HPDE6-E6E7 (cell line): ENCODE measurements around the gene CLCN7.
A peak's percentile ranks its signal among the peaks of the same experiment; 100 is the strongest.

Experiments used
- DNase-seq: peaks from one replicate; pipeline ENCODE4 v3.0.0; 2011; ENCODE audit warnings: missing footprints; ENCODE audit errors: extremely low spot score

CLCN7 gene

GRCh38 chr16:1431497-1432270 lies 43.1 kb downstream of the CLCN7 start:
- DNase-seq: no peak

DNA sequence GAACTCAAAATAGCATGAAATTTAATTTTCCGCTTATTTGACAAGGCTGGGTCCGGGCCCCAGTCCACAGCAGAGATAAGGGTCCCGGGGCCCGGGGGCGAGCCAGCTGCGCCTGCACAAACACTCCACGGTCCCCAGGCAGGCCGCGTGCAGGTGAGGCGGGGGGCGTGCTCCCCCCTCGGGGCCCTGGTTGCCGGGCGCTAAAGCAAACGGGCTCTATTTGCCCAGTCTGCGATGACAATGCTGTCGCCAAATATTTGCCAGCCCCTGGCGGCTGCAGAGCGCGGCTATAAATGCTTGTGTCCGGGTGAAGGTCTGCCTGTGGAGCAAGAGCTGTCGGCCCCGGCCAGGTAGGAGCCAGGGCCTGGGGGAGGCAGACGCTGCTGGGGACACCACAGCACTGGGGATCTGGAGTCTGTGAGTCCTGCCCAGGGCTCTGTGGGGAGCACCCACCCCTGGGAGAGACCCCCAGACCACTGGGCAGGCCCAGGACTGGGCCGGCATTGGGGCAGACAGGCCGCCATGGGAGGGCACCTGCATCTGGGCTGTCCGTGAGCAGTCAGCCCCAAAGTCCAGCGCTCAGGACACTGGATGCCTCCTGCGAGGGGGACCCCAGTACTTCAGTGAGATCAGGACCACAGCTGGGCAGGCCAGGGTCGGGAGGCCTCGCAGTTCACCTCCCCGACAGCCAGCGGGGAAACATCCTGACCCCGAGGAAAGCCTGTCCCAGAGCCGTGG lies 43.9 kb downstream of the CLCN7 start, which contains the start of gene PERCC1:
Gene PERCC1, plus strand, starts transcription at position 320 of the 738 bp plus-strand sequence. CDS start 1,516 bp downstream, outside the sequence.
- no peak for DNase-seq

DNA sequence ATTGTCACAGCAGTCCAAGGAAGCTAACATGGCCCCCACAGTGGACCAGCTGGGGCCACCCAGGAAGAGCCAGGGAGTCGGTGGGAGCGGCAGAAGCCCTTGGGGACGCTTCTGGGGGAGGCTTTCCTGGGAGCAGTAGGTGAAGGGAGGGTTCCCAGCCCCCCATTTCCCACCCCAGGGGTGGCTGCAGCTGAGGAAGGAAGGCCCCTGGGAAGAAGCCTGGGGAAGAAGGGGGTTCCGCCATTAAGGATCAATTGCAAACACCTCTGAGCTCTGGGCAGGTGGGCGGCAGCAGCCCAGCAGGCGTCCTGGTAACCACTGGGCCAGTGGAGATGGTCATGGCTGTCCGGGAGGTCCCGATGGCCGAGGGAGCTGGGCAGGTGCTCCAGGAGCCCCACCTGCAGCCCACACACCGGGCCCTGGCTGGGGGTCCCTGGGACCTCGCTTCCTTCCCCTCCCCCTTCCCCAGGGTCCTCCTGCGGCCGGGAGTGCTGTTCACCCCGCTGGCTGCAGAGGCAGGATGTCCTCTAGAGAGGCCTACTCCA lies 44.5 kb downstream of the CLCN7 start:
- no peak for DNase-seq

DNA sequence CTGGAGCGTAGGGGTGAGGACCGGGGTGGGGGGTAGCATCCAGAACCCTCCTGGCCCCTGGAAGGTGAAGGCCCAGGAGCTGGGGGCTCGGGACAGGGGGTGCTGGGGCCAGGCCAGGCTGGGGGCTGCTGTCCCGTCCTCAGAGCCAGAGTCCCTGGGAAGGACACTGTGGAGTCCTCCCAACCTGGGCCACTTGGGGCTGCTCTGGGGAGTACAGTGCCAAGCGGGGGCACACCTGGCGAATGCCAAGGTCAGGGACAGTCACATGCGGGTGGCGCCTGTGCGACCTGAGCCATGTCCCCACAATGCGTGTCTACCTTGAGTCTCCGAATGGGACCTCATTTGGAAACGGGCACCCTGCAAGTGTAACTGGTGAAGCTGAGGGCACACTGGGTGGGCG lies 45.2 kb downstream of the CLCN7 start:
- no peak for DNase-seq

GRCh38 chr16:1429012-1429411 lies 45.8 kb downstream of the CLCN7 start:
- DNase-seq: no peak

DNA sequence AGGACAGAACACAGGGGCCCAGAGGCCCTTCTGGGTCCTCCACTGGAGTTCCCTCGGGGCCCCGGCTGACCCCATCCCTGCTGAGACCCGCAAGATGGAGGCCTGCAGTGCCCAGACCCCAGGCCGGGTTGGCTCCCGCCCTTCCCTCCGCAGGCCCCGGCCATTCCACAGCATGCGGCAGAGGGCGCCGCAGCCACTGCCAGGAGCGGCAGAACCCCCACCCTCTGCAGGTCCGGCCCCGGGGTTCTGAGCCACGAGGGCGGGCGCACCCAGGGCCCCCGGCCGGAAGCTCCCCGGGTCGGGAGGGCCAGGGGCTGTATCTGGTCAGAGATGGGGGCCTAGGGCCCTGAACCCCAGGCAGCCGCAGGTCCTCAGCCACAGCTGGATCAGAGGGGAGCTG lies 46.3 kb downstream of the CLCN7 start:
- DNase-seq: no peak

GRCh38 chr16:1427473-1428461 lies 47.1 kb downstream of the CLCN7 start:
- no peak for DNase-seq

DNA sequence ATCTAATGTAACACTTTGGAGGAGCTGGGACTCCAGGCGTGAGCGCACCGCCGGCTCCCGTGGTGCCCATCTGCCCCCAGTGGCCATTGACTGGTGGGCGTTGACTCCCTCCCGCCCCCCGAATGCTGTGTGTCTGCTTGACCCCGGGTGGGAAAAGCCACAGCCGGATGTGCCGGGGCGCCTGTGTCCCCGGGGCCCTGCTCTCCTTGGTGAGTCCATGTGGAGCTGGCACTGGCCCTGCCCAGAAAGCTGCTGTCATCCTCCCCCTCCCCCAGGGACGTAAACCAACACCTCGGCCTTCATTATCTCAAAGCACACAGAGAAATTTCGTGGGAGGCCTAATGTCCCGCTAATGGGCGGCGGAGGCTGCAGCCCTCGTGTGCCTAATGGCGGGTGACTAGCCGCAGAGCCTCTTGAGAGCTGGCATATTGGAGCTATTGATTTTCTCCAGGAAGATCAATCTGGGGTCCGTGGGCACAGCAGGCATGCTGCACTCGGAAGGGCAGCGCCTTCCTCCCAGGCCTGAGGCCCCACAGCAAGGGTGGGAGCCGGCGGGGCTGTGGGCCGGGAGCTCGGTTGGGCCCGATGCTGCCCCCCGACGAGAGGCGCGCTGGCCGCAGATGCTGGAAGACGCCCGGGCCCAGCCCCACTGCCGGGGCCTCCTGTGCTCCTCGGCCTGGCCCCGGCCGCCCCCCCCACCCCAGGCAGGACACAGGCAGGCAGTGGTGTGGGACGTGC lies 47.9 kb downstream of the CLCN7 start:
- DNase-seq: no peak

DNA sequence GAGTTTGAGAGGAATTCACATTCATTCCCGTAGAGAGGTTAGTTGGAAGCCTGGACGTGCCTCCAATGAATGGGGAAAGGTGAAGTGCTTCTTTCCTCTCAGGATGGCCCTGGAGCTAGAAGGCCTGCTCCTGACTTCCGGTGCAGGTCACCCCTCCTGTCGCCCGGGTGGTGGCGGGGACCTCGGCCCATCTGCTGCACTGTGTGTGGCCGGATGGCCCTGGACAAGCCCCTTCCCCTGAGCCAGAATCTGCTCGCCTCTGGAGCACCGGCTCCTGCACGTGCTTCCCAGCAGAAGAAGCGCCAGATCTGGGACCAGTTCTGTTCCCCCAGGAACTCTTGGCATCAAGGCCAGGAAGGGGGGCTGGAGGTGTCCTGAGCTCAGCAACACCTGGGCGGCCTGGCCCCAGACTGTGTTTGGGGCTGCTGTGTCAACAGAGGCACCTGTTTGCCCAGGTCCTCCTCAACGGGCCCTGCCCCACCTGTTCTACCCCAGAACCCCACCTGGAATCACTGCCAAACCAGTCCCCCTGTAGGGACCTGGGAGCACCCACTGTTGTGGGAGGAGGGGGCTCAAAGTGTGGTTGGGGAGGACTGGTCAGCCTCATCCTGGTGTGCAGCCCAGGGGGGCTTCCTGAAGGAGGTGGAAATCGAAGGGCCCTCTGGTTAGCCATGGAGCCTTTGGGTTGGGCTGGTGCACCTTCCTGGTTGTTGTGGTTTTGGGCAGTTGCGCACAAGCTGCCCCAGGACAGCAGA lies 49.0 kb downstream of the CLCN7 start:
- DNase-seq: no peak

DNA sequence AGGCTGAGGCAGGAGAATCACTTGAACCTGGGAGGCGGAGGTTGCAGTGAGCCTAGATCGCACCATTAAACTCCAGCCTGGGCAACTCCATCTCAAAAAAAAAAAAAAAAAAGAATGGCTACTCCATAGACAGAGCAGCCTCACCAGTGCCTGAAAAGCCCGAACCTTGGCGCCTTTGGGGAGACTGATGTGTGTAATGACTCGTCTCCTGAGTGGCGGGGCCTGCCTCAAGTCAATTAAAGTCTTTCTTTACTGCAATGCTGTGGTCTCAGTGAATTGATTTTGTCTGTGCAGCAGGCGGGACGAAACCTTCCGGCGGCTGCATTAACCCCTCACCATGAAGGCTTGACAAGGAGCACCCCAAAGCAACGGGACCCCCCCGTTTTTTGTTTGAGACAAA lies 50.8 kb downstream of the CLCN7 start:
- DNase-seq: no peak

DNA sequence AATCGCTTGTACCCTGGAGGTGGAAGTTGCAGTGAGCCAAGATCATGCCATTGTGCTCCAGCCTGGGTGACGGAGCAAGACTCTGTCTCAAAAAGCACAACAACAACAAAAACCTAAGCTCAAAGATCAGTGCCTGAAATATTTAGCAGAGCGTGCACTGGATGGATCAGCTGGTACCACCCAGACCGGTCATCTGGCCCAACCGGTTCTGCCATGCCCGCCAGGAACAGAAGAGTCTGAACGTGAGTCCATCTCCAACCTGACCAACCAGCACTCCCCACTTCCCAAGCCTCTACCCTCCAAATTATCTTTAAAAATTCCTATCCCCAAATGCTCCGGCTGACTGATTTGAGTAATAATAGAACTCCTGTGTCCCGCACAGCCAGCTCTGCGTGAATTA lies 52.8 kb downstream of the CLCN7 start:
- DNase-seq: no peak

GRCh38 chr16:1420111-1420539 lies 54.7 kb downstream of the CLCN7 start:
- no peak for DNase-seq

DNA sequence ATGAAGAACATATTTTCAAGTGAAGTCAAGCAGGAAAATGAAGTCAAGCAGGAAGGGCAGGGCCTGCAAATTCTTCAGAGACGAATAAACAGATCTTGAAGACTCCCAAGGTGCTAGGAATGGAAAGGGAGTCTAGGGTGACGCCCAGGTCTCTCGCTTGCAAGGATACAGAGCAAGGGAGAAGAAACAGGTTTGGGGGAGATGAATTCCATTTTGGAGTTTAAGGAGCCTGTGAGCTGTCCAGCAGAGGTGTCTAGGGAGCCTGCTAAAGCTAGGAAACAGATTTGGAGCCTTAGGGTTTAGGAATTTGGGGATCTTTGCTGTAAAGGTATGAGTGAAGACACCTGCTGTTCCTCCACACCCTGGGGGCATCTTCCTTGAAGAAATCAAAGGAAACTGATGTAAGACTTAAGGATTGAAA lies 58.3 kb downstream of the CLCN7 start:
- peak; percentile 17 for DNase-seq

- DNase-seq: peak; percentile 54
These were observed 60.1 kb downstream of the CLCN7 start, which contains the start of gene UNKL for GRCh38 chr16:1414532-1415260. Gene UNKL, minus strand, starts transcription at chr16:1414704. Its CDS starts 13 bp downstream, at chr16:1414691.

DNA sequence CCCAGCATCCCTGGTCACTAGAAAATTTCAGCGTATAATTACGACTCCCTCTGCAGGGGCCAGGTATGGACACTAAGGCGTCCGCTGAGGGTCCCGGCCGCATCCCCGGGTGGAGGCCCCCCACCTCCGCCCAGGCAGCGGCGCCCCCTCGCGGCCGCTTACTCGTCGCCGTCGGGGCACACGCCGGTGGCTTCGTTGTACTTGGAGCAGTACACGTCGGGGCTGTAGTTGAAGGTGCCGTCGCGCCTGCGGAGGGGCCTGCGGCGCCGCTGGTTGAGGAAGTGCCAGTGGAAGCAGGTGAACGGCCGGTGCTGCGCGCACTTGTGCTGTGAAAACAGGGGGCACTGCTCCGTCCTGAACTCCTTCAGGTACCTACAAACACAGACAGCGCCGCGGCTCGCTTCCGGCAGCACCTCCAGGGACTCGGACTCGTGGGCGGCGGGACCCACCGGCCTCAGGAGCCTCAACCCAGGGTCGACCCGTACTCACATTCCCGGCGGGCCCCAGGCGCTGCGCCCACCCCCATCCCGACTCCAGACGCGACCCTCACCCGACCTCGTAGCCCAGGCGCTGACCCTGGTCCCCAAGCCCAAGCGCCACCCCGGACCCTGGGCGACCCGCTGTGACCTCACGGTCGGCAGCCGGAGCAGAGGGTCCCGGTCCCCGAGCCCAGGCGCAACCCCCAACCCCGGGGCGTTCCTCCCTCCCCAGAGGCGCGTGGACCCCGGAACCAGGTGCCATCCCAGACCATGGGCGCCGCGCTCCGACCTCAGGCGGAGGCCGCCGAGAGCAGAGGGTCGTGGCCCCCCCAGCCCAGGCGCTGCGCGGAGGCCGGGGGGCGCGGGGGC lies 60.9 kb downstream of the CLCN7 start:
- peak; percentile 31 for DNase-seq

- no peak for DNase-seq
These were observed 62.0 kb downstream of the CLCN7 start for GRCh38 chr16:1412847-1413246.

GRCh38 chr16:1408171-1408837 lies 66.5 kb downstream of the CLCN7 start:
- DNase-seq: peak; percentile 78

GRCh38 chr16:1407753-1408152 lies 67.1 kb downstream of the CLCN7 start:
- no peak for DNase-seq
